DMS79 treated with DMSO at 0.1 percent for 48 hours (cell line): ENCODE measurements around the gene SEL1L3.
A peak's percentile ranks its signal among the peaks of the same experiment; 100 is the strongest.

Experiments
- DNase-seq: peaks from one replicate; lab custom pipeline; 2025; lab: John Stamatoyannopoulos, UW

Gene SEL1L3

GRCh38 chr4:25743971-25744370, 118.8 kb downstream of the SEL1L3 start:
- DNase-seq: no peak

DNA sequence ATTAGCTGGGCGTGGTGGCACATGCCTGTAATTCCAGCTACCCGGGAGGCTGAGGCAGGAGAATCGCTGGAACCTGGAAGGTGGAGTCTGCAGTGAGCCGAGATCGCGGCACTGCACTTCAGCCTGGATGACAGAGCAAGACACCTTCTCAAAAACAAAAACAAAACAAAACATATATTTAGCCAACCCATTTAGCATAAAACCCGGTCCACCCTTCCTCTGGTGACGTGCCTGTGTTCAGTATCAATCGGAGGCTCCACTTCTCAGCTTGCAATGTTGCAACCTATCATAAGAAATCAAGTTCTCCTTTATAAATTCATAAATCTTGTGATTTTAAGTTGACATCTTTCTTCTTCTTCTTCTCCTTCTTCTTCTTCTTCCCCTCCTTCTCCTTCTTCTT, 133.2 kb downstream of the SEL1L3 start:
- DNase-seq: no peak

- no peak for DNase-seq
These were observed 133.9 kb downstream of the SEL1L3 start for GRCh38 chr4:25728886-25729285.

- DNase-seq: peak; percentile 79
These were observed 134.9 kb downstream of the SEL1L3 start for GRCh38 chr4:25727711-25728493.

GRCh38 chr4:25725870-25726269, 136.9 kb downstream of the SEL1L3 start:
- DNase-seq: no peak

DNA sequence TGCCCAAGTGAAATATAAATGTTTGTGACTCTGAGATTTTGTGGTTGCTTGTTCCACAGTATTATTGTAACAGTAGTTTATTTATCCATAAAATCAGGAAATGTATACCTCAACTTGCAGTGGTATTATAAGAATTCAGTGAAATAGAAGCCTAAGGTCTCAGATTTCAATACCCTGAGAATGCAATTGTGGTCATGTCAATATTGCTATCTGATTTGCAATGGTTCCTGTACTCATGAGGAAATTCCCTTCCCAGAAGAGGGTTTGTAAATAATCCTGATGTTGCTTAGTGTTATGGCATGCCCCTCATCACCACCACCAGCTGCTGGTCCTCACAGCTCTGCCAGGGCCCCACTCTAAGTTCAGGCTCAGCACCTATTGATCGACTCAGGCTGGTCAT, 139.4 kb downstream of the SEL1L3 start:
- DNase-seq: peak; percentile 3

GRCh38 chr4:25722964-25723363, 139.8 kb downstream of the SEL1L3 start:
- no peak for DNase-seq

DNA sequence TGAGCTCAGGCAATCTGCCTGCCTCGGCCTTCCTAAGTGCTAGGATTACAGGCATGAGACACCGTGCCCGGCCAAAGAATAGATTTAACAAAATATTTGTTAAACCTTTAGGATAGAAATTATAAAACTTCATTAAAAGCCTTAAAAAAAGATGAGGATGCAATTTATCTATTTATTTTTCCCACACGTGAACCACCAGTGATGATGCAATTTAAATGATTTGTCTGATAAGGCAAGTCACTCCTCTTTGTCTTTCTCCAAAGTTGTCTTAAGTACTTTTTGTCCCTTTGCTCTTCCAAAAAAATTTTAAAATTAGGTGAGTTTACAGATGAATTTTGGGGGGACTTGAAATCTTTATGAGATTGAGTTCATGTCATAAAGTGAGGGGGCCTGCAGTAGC, 149.0 kb downstream of the SEL1L3 start:
- no peak for DNase-seq

DNA sequence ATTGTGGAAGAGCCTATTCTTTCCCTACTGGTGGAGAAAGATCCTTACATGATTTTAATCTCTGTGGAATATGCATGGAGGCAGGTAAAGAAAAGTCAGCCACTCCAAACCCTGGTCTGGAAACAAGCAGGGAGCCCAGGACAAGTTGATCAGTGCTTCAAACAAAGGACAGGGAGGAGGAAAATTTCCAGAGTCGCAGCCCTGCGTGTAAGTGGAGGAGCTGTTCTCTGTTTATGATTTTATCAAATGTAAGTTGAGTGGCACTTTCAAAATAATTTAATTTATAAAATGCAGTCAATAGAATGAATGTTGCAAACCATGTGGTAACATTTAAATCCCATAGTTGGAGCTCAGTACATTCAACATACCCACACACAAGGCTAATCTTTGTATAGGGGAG, 150.2 kb downstream of the SEL1L3 start:
- no peak for DNase-seq

- no peak for DNase-seq
These were observed 152.2 kb downstream of the SEL1L3 start for GRCh38 chr4:25710637-25711036.

- DNase-seq: no peak
These were observed 158.3 kb downstream of the SEL1L3 start for GRCh38 chr4:25704516-25704915.

DNA sequence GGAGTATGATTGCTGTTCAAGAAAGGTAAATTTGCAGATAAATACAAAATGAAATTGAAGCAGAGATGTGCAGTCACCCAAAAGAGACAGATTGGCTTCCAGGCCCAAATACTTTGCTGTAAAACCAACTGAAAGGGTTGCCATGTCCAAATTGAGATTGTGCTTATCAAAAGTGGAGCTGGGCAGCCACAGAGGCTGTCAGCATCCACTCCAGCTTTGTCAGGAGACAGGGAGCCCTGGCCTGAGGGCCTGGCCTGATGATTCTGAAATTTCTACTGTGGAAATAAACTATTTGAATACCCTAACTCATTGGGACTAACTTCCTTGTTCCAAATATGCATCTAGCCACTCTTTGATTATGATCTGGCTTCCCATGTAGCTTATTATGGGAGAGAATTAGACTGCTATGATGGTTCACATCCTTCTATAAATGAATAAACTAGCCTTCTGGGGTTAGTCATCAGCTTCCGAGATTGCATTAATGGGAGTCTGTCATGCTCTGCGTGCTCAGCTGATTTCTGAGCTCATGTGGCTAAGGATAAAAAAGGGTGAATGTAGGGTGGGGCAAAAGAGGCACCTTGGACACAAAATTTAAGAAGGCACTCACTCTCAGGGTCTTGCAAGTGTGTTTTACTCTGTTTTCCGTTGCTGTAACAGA, 158.9 kb downstream of the SEL1L3 start:
- no peak for DNase-seq

DNA sequence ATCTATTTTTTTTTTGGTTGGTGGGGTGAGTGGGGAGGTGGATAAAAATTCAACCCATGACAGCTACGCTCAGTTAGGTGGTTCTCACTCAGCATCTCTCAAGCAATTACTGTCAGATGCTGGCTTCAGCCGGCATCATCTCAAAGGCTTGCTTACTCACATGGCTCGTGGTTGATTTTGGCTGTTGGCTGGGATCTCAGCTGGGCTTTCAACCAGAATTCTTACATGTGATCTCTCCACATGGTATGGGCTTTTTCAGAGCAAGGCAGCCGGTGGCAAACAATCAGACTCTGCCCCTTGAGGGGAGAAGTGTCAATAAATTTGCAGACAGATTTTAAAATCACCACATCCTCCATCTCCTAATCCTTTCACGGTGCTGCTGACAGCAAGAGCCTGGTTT, 159.9 kb downstream of the SEL1L3 start:
- DNase-seq: peak; percentile 41

GRCh38 chr4:25700661-25701060, 162.1 kb downstream of the SEL1L3 start:
- no peak for DNase-seq

DNA sequence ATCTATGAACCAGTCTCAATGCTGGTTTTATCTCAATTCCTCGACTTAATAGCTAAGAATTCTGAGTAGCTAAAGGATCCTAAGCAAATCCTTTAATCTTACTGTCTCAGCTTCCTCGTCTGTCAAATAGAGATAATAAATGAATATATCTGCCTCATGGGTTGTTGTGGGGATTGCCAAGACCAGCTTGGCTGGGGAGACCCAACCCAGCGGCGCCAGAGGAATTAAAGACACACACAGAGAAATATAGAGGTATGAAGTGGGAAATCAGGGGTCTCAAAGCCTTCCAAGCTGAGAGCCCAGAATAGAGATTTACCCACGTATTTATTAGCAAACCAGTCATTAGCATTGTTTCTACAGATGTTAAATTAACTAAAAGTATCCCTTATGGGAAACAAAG, 165.3 kb downstream of the SEL1L3 start:
- no peak for DNase-seq
